Smooth muscle cell (in vitro differentiated cells): ENCODE results near the gene SNX3. TPM values are rescaled to one million over a fixed set of nuclear protein-coding genes. Genes with fewer than 3 reads are reported as not detected.

Experiments used
- DNase-seq: peaks from one replicate; lab custom pipeline; 2025; ENCODE audit not compliant: unreplicated experiment; lab: John Stamatoyannopoulos, UW
- H2AFZ ChIP-seq: fragments of 200-600 bp; sonication (generic); 2 replicates; pipeline ENCODE4 v1.6.0; 2016; ENCODE audit warnings: antibody characterized with exemption, low read depth, mild to moderate bottlenecking
- H3F3A ChIP-seq: fragments of 200-600 bp; sonication (generic); 2 replicates; pipeline ENCODE4 v1.6.0; 2017; ENCODE audit warnings: antibody characterized with exemption, low read depth
- H3K27ac ChIP-seq: fragments of 200-600 bp; sonication (generic); 2 replicates; pipeline ENCODE4 v1.5.1; 2016; ENCODE audit warnings: low read depth, mild to moderate bottlenecking
- H3K27me3 ChIP-seq: fragments of 200-600 bp; sonication (generic); 2 replicates; pipeline ENCODE4 v1.6.1; 2016; ENCODE audit warnings: low read depth, mild to moderate bottlenecking
- H3K36me3 ChIP-seq: fragments of 200-600 bp; sonication (generic); 2 replicates; pipeline ENCODE4 v1.5.1; 2016; ENCODE audit warnings: low read depth
- H3K4me1 ChIP-seq: fragments of 200-600 bp; sonication (generic); 2 replicates; pipeline ENCODE4 v1.5.1; 2016; ENCODE audit warnings: low read depth
- H3K4me2 ChIP-seq: fragments of 200-600 bp; sonication (generic); 2 replicates; pipeline ENCODE4 v1.6.0; 2016; ENCODE audit warnings: mild to moderate bottlenecking
- H3K4me3 ChIP-seq: fragments of 200-600 bp; sonication (generic); 2 replicates; pipeline ENCODE4 v1.5.1; 2016; ENCODE audit warnings: mild to moderate bottlenecking
- H3K79me2 ChIP-seq: fragments of 200-600 bp; sonication (generic); 2 replicates; pipeline ENCODE4 v1.6.0; 2016; ENCODE audit warnings: low read depth, mild to moderate bottlenecking
- H3K9ac ChIP-seq: fragments of 200-600 bp; sonication (generic); 2 replicates; pipeline ENCODE4 v1.6.0; 2016; ENCODE audit warnings: low read depth
- H3K9me3 ChIP-seq: fragments of 200-600 bp; sonication (generic); replicated peaks from 2 replicates; pipeline ENCODE4 v1.5.1; 2016; ENCODE audit warnings: low read depth
- H4K20me1 ChIP-seq: fragments of 200-600 bp; sonication (generic); 2 replicates; pipeline ENCODE4 v1.6.0; 2016; ENCODE audit warnings: low read depth
- CTCF ChIP-seq: fragments of 200-600 bp; sonication (generic); IDR thresholded peaks from 2 replicates; pipeline ENCODE4 v1.5.1; 2017; ENCODE audit warnings: borderline replicate concordance, mild to moderate bottlenecking, antibody characterized with exemption; ENCODE audit not compliant: insufficient read depth, poor library complexity, severe bottlenecking
- WGBS: methylation state at CpG from one replicate; pipeline ENCODE4 v1.1.7; 2016; ENCODE audit warnings: low lambda C conversion rate; 5-methylcytosine and 5-hydroxymethylcytosine counted together
- polyA plus RNA-seq: library from polyadenylated mRNA; unstranded; fragments of >200 nt; fragmentation: Nextera tagmentation; extraction: Ambion mirVana; gene quantifications from 2 replicates; pipeline ENCODE4 v1.2.1, GENCODE V29; 2016
- total RNA-seq: library from RNA; depleted of rRNA; stranded (reverse); fragments of >200 nt; gene quantifications from 2 replicates; pipeline ENCODE4 v1.2.3, GENCODE V29; 2014

The SNX3 gene
- total and polyA plus RNA-seq, 2 experiments from 2014 or later: 229 to 299 TPM

GRCh38 chr6:108209738-108210137, 51.1 kb downstream of the SNX3 start:
- Histone ChIP-seq H3K4me1 (no peaks in the 10 kb centered on the region), H3K9me3 (no peaks in the 10 kb centered on the region), H3K27me3 (no peaks in the 10 kb centered on the region), H3K27ac (no peak overlapping the region), H3K36me3 (no peaks in the 10 kb centered on the region), H3F3A (no peaks in the 10 kb centered on the region), H4K20me1 (peaks cover 54% of the 10 kb centered on the region), H3K4me2 (no peak overlapping the region), H2AFZ (no peak overlapping the region), H3K9ac (no peak overlapping the region), H3K79me2 (peaks cover 5% of the 10 kb centered on the region), H3K4me3 (no peak overlapping the region)
- DNase-seq: no peak
- 90% methylated on average over 5 of the region's 5 CpGs for WGBS
- no peak for TF ChIP-seq CTCF

DNA sequence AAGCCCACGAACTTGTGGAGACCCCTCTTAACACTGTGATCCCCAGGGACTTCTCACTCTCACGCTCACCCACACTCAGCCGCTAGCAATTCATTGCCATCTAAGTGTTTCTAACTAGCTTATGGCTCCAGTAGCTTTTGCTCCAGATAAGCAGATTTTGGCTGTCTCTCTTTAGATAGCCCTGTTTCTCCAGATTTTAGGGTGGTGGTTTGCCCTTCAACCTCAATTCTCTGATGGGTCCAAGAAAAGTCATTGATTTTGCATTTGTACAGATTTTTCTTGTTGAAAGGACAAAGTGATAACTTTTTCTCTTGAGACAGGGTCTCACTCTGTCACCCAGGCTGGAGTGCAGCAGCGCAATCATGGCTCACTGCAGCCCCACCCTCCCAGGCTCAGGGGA, 53.8 kb downstream of the SNX3 start:
- no peaks in the 10 kb centered on the region for H3K36me3 ChIP-seq
- no peak overlapping the region for H3K27ac ChIP-seq
- H3K4me3 ChIP-seq: no peak overlapping the region
- no peak overlapping the region for H3K9ac ChIP-seq
- WGBS: 92% methylated on average over 4 of the region's 4 CpGs
- no peak overlapping the region for H2AFZ ChIP-seq
- peaks cover 13% of the 10 kb centered on the region for H3K4me1 ChIP-seq
- TF ChIP-seq CTCF: no peak
- no peak overlapping the region for H3K4me2 ChIP-seq
- H3F3A ChIP-seq: no peaks in the 10 kb centered on the region
- no peaks in the 10 kb centered on the region for H3K79me2 ChIP-seq
- H3K9me3 ChIP-seq: no peaks in the 10 kb centered on the region
- peaks cover 29% of the 10 kb centered on the region for H4K20me1 ChIP-seq
- no peak for DNase-seq
- no peaks in the 10 kb centered on the region for H3K27me3 ChIP-seq

- TF ChIP-seq CTCF: no peak
- Histone ChIP-seq H3K4me1 (peaks cover 13% of the 10 kb centered on the region), H3K27ac (no peak overlapping the region), H2AFZ (no peak overlapping the region), H3K27me3 (no peaks in the 10 kb centered on the region), H3K4me2 (no peak overlapping the region), H3K36me3 (no peaks in the 10 kb centered on the region), H3F3A (no peaks in the 10 kb centered on the region), H3K9me3 (no peaks in the 10 kb centered on the region), H3K4me3 (no peak overlapping the region), H4K20me1 (no peaks in the 10 kb centered on the region), H3K79me2 (no peaks in the 10 kb centered on the region), H3K9ac (no peak overlapping the region)
- WGBS: 87% methylated on average over 14 of the region's 14 CpGs
- DNase-seq: no peak
Observed at GRCh38 chr6:108203189-108204112, 57.4 kb downstream of the SNX3 start.

DNA sequence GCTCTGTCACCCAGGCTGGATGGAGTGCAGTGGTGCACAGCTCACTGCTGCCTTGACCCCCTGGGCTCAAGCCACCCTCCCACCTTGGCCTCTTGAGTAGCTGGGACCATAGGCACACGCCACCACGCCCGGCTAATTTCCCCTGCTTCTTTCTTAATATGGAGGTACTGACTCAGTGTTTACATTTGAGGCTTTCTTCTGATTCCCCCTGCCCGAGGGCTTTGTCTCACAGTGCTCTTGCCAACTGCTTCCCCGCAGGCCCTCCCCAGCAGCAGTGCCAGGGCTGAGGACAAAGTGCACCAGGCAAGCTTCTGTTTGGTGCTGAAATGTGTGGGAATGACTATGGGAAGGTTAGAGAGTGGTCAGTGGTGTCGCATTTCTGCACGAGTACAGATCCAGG, 60.2 kb downstream of the SNX3 start:
- no peak for DNase-seq
- Histone ChIP-seq H3K4me3 (no peak overlapping the region), H4K20me1 (no peaks in the 10 kb centered on the region), H3K27ac (no peak overlapping the region), H3F3A (no peaks in the 10 kb centered on the region), H3K79me2 (no peaks in the 10 kb centered on the region), H3K36me3 (no peaks in the 10 kb centered on the region), H3K9me3 (no peaks in the 10 kb centered on the region), H2AFZ (no peak overlapping the region), H3K27me3 (no peaks in the 10 kb centered on the region), H3K4me1 (peaks cover 13% of the 10 kb centered on the region), H3K4me2 (no peak overlapping the region), H3K9ac (no peak overlapping the region)
- WGBS: 87% methylated on average over 7 of the region's 7 CpGs
- no peak for TF ChIP-seq CTCF
